HG03066 (cell line): Measurements from ENCODE around the gene RAB40B.

Experiments used
- ATAC-seq: cut with Tn5 transposase; IDR thresholded peaks from one replicate; pipeline ENCODE4 v1.9.1; 2021; ENCODE audit warnings: low read depth; ENCODE audit not compliant: unreplicated experiment

Gene RAB40B

DNA sequence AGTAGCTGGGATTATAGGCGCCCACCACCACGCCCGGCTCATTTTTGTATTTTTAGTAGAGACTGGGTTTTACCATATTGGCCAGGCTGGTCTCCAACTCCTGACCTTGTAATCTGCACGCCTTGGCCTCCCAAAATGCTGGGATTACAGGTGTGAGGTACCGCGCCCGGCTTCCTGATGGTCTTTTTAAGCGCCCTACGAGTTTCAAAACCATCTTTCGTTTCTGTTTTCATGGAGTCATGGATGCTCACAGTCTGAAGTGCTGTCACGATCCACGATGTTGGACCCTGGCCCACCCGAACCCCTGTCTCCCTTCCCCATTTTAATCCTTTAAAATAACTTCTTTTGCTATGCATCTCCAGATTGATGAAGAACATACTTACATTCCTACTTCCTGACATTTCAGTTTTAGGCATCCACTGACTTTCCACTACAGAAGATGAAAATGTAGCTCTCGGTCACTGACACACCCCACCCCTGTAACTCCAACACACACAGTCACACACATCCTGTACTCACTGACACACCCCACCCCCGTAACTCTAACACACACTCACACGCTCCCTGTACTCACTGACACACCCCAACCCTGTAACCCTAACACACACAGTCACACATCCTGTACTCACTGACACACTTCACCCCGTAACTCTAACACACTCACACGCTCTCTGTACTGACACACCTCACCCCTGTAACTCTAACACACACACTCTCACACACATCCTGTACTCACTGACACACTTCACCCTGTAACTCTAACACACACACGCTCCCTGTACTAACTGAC is 27.6 kb downstream of the RAB40B start:
- no peak for ATAC-seq

DNA sequence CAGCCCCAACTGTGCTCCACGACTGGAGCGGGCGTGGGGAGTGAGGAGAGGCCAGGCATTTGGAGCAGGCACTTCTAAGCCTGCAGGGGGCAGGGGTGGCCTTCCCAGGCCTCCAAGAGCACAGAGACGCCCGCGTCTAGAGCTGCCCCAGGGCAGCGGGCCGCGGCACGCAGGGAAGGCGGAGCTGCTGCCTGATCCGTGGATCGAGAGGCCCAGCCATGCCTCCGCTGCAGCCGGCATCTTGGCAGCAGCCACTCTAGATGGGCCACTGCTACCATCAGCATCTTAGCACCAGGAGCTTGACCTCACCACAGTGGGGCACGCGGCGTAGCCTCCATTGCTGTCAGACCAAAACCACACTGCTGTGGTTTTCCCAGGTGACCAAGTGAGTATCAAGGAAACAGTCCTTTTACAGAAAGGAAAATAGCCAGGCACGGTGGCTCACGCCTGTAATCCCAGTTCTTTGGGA is 29.8 kb downstream of the RAB40B start:
- ATAC-seq: peak; percentile 63

DNA sequence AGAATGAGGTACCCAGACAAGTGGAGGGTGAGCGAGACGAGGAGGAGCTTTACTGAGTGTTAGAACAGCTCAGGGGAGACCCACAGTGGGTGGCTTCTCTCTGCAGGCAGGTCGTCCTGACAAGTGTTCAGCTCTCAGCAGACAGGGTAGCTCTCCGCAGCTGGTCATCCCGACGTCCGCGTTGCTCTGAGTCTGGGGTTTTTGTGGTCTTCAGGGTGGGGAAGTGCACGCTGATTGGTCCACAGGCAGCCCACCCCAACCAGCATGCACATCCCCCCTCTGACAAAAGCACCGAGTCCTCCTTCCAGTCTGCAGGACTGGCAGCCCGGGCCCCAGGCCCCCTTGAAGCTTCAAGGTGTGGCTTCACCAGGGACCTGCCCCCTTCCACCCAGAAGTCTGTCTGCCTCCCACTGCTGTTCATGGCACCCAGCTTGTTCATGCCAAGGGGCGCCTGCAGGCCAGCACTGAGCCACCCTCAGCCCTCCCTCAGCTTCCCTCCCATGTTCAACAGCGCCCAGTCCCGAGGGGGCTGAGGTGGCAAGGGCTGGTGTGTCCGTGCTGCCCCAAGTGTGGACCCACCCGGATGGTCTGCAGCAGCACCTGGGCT is 30.4 kb downstream of the RAB40B start:
- no peak for ATAC-seq

DNA sequence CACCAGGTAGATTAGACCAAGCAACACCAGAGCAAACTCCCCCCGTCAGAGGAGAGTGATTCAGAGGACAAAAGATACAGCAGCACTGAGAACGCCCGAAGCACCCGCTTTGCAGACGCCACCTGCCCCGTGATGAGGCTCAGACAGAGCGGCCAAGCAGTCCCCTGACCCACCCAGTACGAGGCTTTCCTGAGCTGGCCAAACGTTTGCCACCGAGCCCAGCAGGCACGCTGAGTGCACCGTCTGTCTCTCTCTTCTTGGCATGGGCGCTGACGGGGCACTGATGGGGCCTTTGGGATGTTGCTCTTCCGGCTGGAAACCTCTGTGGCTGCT is 30.9 kb downstream of the RAB40B start:
- no peak for ATAC-seq

DNA sequence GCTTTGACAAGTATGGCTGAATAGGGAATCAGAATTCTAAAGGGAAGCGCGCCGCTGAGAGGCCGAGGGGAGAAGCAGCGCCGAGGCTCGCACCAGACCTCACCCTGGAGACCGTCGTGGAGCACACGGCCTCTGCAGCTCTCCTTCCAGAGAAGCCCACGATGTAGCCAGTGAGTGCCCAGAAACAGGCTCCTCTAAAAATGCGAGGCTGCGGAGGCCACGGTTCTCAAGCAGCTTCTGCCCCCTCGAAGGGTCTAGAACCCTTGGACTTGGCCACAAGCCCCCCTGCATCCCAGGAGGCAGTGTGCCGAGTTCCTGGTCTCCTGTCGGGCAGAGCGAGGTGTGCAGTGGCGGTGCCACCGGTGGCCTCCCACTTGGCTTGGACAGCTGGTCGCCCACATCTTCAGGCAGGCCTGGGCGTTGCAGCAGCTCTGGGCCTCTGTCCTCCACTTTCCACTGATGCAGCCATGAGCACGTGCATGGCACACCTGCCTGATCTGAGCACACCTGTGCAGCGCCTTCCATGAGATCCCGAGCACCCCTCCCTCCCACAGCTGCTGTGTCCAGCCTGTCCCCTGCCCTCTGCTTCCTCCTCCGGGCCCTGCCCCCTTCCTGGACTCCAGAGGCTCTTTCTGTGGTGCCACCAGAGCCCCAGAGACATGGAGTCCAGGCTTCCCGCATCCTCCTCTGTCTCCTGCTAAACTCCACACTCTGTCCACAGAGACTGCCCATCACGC is 31.4 kb downstream of the RAB40B start:
- no peak for ATAC-seq

DNA sequence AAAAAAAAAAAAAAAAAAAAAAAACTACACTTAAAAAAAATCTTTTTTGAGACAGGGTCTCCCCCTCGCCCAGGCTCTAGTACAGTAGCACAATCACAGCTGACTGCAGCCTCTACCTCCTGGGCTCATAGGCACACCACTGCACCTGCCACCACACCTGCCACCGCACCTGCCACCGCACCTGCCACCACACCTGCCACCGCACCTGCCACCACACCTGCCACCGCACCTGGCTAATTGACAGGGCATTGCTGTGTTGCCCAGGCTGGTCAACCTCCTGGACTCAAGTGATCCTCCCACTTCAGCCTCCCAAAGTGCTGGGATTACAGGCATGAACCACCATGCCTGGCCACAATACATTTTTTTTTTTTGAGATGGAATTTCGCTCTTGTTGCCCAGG is 32.6 kb downstream of the RAB40B start:
- no peak for ATAC-seq

DNA sequence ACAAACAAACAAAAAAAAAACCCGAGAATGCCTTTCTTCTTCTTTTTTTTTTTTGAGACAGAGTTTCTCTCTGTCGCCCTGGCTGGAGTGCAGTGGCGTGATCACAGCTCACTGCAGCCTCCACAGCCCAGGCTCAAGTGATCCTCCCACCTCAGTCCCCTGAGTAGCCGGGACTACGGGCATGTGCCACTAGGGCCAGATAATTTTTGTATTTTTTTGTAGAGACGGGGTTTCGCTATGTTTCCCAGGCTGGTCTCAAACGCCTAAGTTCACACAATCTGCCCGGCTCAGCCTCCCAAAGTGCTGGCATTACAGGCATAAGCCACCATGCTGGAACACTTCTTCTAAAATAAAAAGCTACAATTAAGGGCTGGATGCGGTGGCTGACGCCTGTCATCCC is 33.3 kb downstream of the RAB40B start:
- no peak for ATAC-seq

DNA sequence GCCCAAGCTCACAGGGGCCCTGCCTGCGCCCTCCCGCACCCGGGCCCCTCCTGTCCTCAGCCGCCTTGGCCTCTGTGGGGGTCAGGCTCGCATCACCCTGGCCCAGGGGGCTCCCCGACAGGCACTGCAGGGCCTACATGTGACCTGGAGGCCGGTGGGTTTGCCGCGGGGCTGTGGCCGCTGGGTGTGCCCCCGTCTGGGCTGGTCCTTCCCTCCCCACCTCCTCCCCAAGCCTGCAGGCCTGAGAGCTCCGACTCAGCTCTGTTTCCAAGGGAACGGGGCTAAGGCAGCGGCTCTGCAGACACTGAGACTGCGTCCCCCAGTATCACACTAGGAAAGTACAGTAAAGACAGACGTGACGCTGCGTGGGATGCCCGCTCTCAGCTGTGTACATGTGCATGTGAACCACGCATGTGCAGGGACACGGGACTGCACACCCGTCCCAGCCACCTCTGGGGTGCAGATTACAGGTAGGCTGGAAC is 33.8 kb downstream of the RAB40B start:
- ATAC-seq: no peak

DNA sequence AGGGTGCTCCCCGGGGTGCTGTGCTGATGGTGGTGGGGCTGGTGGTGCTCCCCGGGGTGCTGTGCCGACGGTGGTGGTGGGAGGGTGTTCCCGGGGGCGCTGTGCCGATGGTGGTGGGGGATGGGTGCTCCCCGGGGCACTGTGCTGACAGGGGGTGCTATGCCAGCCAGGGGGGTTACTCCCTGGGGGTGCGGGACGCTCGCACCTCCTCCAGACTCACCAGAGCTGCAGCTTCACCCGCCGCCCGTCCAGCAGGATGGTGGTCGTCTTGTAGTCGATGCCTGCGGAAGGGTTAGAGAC is 34.3 kb downstream of the RAB40B start:
- ATAC-seq: no peak

DNA sequence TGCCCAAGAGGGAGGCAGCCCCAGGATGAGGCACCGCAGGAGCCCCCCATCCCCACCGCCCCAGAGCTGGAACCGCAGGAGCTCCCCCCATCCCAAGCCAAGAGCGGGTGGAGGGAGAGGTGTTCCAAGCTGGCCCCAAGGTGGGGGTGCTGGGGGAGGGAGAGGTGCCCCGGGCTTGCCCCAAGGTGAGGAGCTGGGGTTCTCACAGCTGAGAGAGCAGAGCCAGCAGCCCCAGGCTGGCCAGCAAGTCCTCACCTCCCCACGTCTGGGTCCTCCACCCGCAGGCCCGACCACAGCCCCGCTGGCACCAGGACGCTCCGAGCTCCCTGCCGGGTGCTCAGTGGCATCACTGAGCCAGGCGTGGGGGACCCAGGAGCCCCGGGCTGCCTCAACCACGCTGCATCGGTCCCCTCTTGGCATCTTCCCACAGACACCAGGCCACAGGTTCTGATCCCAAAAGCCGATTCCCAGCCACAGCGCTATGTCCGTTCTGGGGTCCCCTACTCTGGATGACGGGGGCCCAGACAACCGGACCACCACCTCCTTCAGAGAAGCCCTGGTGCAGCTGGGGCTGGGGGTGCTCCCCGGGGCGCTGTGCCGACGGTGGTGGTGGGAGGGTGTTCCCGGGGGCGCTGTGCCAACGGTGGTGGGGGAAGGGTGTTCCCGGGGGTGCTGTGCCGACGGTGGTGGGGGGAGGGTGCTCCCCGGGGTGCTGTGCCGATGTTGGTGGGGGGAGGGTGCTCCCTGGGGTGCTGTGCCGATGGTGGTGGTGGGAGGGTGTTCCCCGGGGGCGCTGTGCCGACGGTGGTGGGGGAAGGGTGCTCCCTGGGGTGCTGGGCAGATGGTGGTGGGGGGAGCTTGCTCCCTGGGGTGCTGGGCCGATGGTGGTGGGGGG is 34.9 kb downstream of the RAB40B start:
- ATAC-seq: no peak

DNA sequence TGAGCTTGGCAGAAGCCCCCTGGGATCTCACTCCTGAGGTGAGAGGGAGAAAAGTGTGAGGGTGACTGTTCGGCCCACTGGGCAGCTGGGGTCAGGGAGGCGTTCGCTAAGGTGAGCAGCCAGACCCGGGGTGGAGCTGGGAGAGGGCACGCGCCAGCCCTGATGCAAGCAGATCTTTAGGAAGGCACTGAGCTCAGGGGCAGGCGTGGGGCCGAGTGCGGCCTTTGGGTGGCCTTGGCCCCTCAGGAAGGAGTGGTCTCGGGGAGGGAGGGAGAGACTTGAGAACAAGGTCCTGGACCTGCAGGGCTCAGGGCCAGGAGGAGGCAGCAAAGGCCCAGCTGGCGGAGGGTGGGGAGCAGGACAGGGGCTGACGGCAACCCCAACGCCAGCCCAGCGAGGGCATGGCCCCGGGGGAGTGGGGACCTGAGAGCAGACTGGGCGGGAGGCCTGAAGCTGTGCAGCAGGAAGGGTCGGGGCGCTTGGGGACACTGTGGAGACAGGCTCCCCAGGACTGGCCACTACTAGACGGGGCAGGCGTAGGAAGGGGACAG is 35.7 kb downstream of the RAB40B start:
- no peak for ATAC-seq

DNA sequence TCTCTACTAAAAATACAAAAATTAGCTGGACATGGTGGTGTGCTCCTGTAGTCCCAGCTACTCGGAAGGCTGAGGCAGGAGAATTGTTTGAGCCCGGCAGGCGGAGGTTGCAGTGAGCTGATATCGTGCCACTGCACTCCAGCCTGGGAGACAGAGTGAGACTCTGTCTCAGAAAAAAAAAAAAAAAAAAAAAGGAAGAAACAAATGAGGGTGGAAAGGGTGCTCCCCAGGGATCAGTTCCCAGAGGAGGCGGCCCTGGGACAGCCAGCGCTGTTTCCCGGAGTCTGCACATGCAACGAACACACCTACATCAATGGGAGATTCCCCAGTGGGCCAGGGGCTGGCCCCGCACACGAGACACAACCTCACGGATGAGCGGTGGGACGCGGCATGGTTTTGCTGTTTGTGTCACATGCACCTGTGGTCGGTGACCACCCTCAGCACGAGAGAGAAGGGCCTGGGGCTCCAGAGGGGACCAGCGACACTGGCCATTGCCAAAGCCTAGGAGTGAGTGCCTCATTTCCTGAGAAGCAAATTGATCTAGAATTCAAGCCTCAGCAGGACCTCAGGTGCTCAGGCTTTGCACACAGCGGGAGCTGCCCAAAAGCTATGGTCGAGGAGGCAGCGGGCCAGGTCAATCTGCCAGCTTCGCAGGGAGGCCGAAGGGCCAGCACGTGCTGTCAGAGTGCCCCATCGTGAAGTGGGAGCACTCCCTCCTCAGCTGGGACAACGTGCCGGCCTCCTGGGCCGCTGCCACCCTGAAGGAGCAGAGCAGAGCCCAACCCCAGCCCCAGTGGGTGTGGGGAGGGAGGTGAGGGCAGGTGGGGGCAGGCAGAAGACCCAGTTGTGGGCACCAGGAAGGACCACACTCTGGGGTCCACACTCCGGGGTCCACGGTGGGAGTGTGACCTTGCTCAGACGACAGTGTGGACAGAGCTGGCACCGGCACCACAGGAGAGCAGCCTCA is 36.5 kb downstream of the RAB40B start:
- ATAC-seq: no peak

DNA sequence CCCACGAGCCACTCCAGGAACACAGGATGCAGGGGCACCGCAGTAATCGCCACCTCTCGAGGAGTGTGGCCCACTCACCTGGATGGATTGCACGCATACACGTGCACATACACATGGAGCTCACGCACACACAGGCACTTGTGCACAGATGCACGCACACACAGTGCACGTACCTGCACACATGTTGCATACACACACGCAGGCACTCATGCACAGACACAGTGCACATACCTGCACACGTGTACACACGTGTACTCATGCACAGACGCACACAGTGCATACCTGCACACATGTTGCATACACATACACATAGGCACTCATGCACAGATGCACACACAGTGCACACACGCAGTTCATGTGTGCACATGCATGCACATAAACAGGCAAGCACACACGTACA is 38.6 kb downstream of the RAB40B start:
- ATAC-seq: no peak

DNA sequence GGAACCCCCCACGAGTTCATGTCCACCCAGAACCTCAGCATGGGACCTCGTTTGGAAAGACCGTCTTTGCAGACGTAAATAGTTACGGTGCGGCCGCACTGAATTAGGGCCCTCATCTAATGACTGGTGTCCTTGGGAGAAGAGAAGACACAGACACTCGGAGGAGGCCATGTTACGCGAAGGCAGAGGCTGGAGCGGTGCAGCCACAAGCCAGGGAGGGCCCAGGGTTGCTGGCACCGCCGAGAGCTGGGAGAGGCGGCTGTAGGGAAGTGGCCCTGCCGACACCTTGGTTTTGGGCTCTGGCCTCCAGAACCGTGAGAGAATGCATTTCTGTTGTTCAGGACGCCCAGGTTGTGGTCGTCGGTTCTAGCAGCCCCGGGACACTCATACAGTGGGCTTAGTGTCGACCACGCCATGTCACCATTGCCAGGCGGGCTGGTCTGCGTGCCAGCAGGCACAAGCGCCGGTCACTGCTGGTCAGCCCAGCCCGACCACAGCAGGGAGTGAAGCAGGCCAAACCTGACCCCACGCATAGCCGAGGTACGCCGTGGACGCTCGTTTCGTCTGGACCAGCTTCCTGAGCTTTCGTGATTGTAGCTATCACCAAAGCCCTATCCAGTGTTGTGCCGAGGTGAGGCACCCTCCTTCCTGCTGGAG is 39.6 kb downstream of the RAB40B start:
- ATAC-seq: no peak

DNA sequence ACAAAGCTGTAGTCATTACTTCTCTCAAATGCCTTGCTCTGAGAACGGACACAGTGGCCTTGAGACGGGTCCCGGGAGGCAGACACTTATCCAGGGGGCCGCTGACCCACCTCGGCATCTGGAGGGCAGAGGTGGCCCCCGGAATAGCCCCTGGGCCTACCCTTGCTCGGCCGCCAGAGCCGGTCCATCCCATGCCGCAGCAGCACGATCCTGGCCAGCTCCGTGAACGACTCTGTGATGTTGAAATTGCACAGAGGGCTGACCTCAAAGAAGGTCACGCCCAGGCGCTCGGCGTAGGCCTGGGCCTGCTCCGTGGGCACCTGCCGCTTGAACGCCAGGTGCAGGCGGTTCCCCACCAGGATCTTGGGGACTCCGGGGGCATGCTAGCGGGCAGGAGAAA is 40.2 kb downstream of the RAB40B start:
- no peak for ATAC-seq

DNA sequence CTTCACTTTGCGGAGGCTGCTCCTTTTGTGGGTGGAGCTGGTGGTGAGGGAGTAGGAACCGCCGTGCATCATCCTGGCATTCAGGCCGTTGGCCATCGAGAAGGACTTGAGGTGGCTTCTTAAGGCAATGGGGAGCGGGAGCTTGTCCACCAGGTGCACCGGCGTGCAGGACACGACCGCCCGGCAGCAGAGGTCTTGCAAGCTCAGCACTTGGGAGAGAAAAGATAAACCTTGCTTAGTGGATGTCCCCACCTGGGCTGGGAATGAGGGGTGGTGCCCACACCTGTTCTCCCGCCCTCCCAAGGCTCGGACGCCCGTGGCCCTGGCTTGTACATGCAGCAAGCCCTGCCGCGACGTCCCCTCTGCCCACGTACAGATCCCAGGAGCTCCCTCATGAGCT is 40.6 kb downstream of the RAB40B start:
- no peak for ATAC-seq

DNA sequence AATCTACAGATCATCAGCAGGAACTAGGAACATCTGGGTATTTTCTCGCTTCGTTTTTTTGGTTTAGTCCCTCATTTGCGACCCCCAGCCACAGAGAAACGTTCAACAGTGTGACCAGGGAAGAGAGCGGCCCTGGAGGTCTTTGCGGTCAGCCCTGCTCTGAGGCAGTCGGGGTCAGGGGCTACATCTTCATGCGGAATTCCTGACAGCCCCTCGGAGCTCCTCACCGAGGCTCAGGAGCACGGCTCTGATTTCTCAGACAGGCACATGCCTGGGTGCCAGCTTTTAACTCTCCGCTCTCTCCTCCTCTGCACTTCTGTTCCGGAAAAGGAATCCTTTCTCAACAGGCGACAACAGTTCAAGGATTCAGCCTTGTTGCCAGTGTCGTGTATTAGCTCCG is 42.2 kb downstream of the RAB40B start:
- ATAC-seq: no peak

DNA sequence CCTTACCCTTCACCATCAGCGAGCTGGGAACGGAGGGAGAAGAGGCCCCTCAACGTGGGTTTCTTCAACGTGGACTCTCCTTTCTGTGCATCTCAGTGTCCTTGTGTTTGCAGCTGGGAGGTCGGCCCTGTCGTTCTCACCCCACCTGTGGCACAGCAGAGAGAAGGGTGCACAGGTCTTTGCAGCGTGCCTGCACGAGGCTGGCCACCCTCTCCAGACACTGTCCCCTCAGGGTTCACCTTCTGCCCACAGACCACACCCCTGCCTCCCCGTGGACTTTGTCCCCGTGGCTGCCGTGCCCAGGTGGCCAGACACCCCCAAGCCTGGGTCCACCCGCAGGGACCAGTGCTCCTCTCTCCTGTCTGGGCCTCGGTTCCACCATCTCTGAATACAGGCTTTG is 43.0 kb downstream of the RAB40B start:
- no peak for ATAC-seq

DNA sequence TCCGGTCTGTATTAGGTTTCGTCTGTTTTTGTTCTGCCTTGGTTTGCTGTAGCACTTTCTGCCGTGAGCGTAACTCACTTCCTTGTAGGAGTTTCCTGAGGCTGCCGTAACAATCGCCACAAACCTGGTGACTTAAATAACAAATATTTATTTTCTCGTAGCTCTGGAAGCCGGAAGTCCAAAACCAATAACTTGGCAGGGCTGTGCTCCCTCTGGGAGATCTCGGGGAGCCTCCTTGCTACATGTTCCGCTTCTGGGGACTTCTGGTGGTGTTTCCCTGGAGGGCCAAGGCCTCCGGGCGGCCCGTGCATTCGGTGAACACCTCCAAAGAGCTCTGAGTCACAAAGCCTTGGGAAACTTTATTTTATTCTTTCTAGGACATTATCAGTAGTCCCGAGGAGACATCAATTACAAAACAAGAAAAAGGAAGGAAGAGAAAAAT is 43.4 kb downstream of the RAB40B start:
- ATAC-seq: no peak
